H9 (cell line): Measurements from ENCODE around the gene SRCAP. TPM values are rescaled to one million over a fixed set of nuclear protein-coding genes. Genes with fewer than 3 reads are reported as not detected.

Experiments
- DNase-seq: peaks from one replicate; pipeline ENCODE4 v3.0.0-alpha.2; 2017
- H2AFZ ChIP-seq: one replicate; pipeline ENCODE4 v1.6.1; 2013; ENCODE audit warnings: mild to moderate bottlenecking, low read length, control low read depth, moderate library complexity
- H2AK5ac ChIP-seq: 2 replicates; pipeline ENCODE4 v1.6.1; 2013; ENCODE audit warnings: low read length, control low read depth, mixed read lengths; ENCODE audit not compliant: insufficient read length
- H2BK120ac ChIP-seq: one replicate; pipeline ENCODE4 v1.6.1; 2013; ENCODE audit warnings: low read depth, mild to moderate bottlenecking, low read length, control low read depth, inconsistent platforms; ENCODE audit not compliant: poor library complexity, severe bottlenecking
- H2BK12ac ChIP-seq: 2 replicates; pipeline ENCODE4 v1.6.1; 2013; ENCODE audit warnings: low read length, control low read depth, mixed read lengths, low read depth; ENCODE audit not compliant: insufficient read length
- H2BK15ac ChIP-seq: 2 replicates; pipeline ENCODE4 v1.6.1; 2013; ENCODE audit warnings: low read depth, low read length, control low read depth
- H2BK20ac ChIP-seq: one replicate; pipeline ENCODE4 v1.6.1; 2013; ENCODE audit warnings: low read depth, mild to moderate bottlenecking, low read length, control low read depth, inconsistent platforms; ENCODE audit not compliant: poor library complexity, severe bottlenecking
- H2BK5ac ChIP-seq: 2 replicates; pipeline ENCODE4 v1.6.1; 2013; ENCODE audit warnings: low read length, control low read depth, mixed read lengths; ENCODE audit not compliant: insufficient read length
- H3K14ac ChIP-seq: 2 replicates; pipeline ENCODE4 v1.6.1; 2013; ENCODE audit warnings: low read length, control low read depth; ENCODE audit not compliant: insufficient read depth
- H3K18ac ChIP-seq: 2 replicates; pipeline ENCODE4 v1.6.1; 2013; ENCODE audit warnings: low read depth, mild to moderate bottlenecking, mixed read lengths, low read length, control low read depth; ENCODE audit not compliant: insufficient read length
- H3K23ac ChIP-seq: 2 replicates; pipeline ENCODE4 v1.6.1; 2013; ENCODE audit warnings: low read length, control low read depth, mixed read lengths, low read depth; ENCODE audit not compliant: insufficient read length
- H3K23me2 ChIP-seq: 2 replicates; pipeline ENCODE4 v1.6.1; 2013; ENCODE audit warnings: low read depth, mild to moderate bottlenecking, mixed read lengths, low read length, control low read depth; ENCODE audit not compliant: insufficient read length, poor library complexity, severe bottlenecking
- H3K27ac ChIP-seq: 2 replicates; pipeline ENCODE4 v1.5.1; 2013; ENCODE audit warnings: low read length, control low read depth, mixed read lengths, low read depth; ENCODE audit not compliant: insufficient read length
- H3K27me3 ChIP-seq: 2 replicates; pipeline ENCODE4 v1.6.1; 2013; ENCODE audit warnings: low read length, control low read depth, inconsistent platforms; ENCODE audit not compliant: insufficient read depth
- H3K4ac ChIP-seq: 2 replicates; pipeline ENCODE4 v1.6.1; 2013; ENCODE audit warnings: low read depth, mild to moderate bottlenecking, control low read depth, inconsistent platforms, low read length, moderate library complexity
- H3K4me1 ChIP-seq: 2 replicates; pipeline ENCODE4 v1.6.1; 2013; ENCODE audit warnings: low read length, control low read depth, inconsistent platforms; ENCODE audit not compliant: insufficient read depth
- H3K4me2 ChIP-seq: 2 replicates; pipeline ENCODE4 v1.6.1; 2013; ENCODE audit warnings: low read length, control low read depth, mixed read lengths; ENCODE audit not compliant: insufficient read length, insufficient read depth
- H3K56ac ChIP-seq: 2 replicates; pipeline ENCODE4 v1.6.1; 2013; ENCODE audit warnings: low read depth, mild to moderate bottlenecking, mixed read lengths, low read length, control low read depth; ENCODE audit not compliant: insufficient read length
- H3K79me1 ChIP-seq: 2 replicates; pipeline ENCODE4 v1.6.1; 2013; ENCODE audit warnings: low read depth, mild to moderate bottlenecking, moderate library complexity, low read length, control low read depth, inconsistent platforms; ENCODE audit not compliant: insufficient read depth, poor library complexity, severe bottlenecking
- H3K79me2 ChIP-seq: 2 replicates; pipeline ENCODE4 v1.6.1; 2013; ENCODE audit warnings: low read length, control low read depth, inconsistent platforms; ENCODE audit not compliant: insufficient read depth
- H3K9ac ChIP-seq: 2 replicates; pipeline ENCODE4 v1.6.1; 2013; ENCODE audit warnings: low read length, control low read depth, mixed read lengths; ENCODE audit not compliant: insufficient read length; ENCODE audit errors: extremely low read depth
- H3K9me3 ChIP-seq: one replicate; pipeline ENCODE4 v1.6.1; 2013; ENCODE audit warnings: low read depth, low read length, inconsistent platforms; ENCODE audit not compliant: control insufficient read depth
- H3T11ph ChIP-seq: one replicate; pipeline ENCODE4 v1.6.1; 2013; ENCODE audit warnings: mild to moderate bottlenecking, low read length, control low read depth, inconsistent platforms
- H4K20me1 ChIP-seq: one replicate; pipeline ENCODE4 v1.6.1; 2013; ENCODE audit not compliant: control insufficient read depth, insufficient read length, insufficient read depth
- H4K5ac ChIP-seq: 2 replicates; pipeline ENCODE4 v1.6.1; 2013; ENCODE audit warnings: low read depth, mild to moderate bottlenecking, mixed read lengths, low read length, control low read depth; ENCODE audit not compliant: insufficient read length
- H4K8ac ChIP-seq: replicated peaks from 2 replicates; pipeline ENCODE4 v1.6.1; 2013; ENCODE audit warnings: low read length, control low read depth, mixed read lengths, low read depth; ENCODE audit not compliant: insufficient read length
- H4K91ac ChIP-seq: 2 replicates; pipeline ENCODE4 v1.6.1; 2013; ENCODE audit warnings: low read depth, mild to moderate bottlenecking, moderate library complexity, mixed read lengths, low read length, control low read depth; ENCODE audit not compliant: insufficient read length
- H3K27ac Mint-ChIP-seq, 3 experiments: 2 replicates in 2 of 3; 3 replicates in 1 of 3; pipeline ENCODE4 v1.8.0; 2020 to 2021; ENCODE audit warnings: mixed read lengths in 3 of 3, mild to moderate bottlenecking in 1 of 3, moderate library complexity in 1 of 3
- H3K27me3 Mint-ChIP-seq: 2 replicates; pipeline ENCODE4 v1.8.0; 2021; ENCODE audit warnings: low read depth, mild to moderate bottlenecking, moderate library complexity, mixed read lengths
- H3K36me3 Mint-ChIP-seq, 3 experiments: 2 replicates in 2 of 3; 3 replicates in 1 of 3; pipeline ENCODE4 v1.8.0; 2020 to 2021; ENCODE audit warnings: low read depth in 3 of 3, mixed read lengths in 3 of 3; ENCODE audit not compliant: insufficient read depth in 1 of 3
- H3K4me1 Mint-ChIP-seq, 2 experiments: 2 replicates each; pipeline ENCODE4 v1.8.0; 2020; ENCODE audit warnings: mixed read lengths in 2 of 2
- H3K4me3 Mint-ChIP-seq, 2 experiments: 2 replicates in 1 of 2; 3 replicates in 1 of 2; pipeline ENCODE4 v1.8.0; 2020 to 2021; ENCODE audit warnings: mild to moderate bottlenecking in 2 of 2, mixed read lengths in 2 of 2, moderate library complexity in 1 of 2
- H3K9me3 Mint-ChIP-seq, 2 experiments: 2 replicates in 1 of 2; 3 replicates in 1 of 2; pipeline ENCODE4 v1.8.0; 2020; ENCODE audit warnings: mild to moderate bottlenecking in 2 of 2, mixed read lengths in 2 of 2, moderate library complexity in 1 of 2
- WGBS: extraction: QIAGEN DNeasy Blood & Tissue Kit; methylation state at CpG from one replicate; pipeline ENCODE4 v1.1.7; 2013; ENCODE audit warnings: missing lambda C conversion rate, low lambda C conversion rate, mixed read lengths; ENCODE audit not compliant: insufficient read length; ENCODE audit errors: extremely low coverage; 5-methylcytosine and 5-hydroxymethylcytosine counted together
- total RNA-seq: library from RNA; stranded (reverse); gene quantifications from 2 replicates; pipeline ENCODE4 v1.2.1, GENCODE V29; 2021
- TF ChIP-seq, protein P1 (sequence below): fragments of 200-600 bp; sonication (generic); conservative IDR thresholded peaks from 3 replicates; pipeline ENCODE4 v1.8.0; 2021; ENCODE audit warnings: antibody characterized with exemption, mild to moderate bottlenecking

The SRCAP gene
- total RNA-seq, 1 experiment from 2014 or later: 63.1 TPM

DNA sequence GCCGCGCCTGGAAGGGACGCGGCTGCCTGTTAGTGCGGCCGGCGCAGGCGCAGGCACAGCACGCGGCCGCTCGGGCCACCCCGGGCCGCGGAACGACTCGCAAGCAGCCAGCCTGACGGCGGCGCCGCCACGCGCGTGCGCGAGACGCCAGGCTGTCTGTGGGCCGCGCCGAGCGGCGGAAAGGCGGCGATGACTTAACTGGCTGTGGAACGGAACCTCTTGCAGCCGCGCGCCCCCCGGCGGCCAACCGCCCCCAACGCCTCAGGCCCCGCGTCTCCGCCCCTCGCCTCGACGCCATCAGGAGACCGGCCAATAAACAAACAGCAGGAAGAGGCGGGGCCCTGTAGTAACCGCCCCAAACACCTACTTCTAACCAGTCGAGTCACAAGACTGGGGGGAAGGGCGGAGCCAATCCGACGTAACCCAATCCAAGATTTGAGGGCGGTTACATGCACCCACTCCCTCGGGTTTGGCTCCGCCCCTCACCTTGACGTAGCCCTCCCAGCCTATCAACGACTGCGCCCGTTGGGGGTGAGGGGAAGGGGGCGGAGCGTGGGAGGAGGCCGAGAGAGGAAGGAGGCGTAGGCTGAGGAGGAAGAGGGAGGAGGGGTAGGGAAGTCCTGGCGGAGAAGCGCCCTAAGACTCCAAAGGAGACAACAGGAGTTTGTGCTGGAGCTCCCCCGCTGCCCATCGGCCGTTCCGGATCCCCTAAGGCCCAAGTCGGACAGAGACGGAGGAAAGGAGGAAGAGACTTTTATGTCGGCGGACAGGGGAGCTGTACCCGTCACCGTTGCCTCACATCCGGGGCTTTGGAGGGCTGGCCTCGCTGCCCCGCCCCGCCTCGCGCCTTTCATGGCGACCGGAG, 40.9 kb upstream of the SRCAP start, which contains the start of gene FBRS:
FBRS (plus strand) TSS at position 566 of the 865 bp plus-strand sequence. CDS start 1,088 bp downstream, outside the sequence.
- Mint-ChIP-seq H3K36me3 (peaks cover 5 to 43% (median 38%) of the 10 kb centered on the region in 3 experiments; a peak in 6 of 7 replicates), H3K27ac (peak within 1 kb of the TSS; percentile 99 to 100 (median 100)), H3K4me1 (peaks cover 5 to 12% of the 10 kb centered on the region in 2 experiments), H3K9me3 (no peaks in the 10 kb centered on the region), H3K27me3 (peaks cover 43% of the 10 kb centered on the region), H3K4me3 (peak within 1 kb of the TSS; percentile 96 to 99)
- no peaks in the 10 kb centered on the region for H3K9me3 ChIP-seq
- H2BK15ac ChIP-seq: no peak within 1 kb of the TSS
- H3K18ac ChIP-seq: peak within 1 kb of the TSS; percentile 92
- H3K27ac ChIP-seq: peak within 1 kb of the TSS; percentile 29
- H2AK5ac ChIP-seq: no peak within 1 kb of the TSS
- H3K9ac ChIP-seq: peak within 1 kb of the TSS; percentile 76
- DNase-seq: peak; percentile 100
- H3K79me2 ChIP-seq: no peaks in the 10 kb centered on the region
- no peak within 1 kb of the TSS for H3T11ph ChIP-seq
- TF ChIP-seq, protein P1, sequence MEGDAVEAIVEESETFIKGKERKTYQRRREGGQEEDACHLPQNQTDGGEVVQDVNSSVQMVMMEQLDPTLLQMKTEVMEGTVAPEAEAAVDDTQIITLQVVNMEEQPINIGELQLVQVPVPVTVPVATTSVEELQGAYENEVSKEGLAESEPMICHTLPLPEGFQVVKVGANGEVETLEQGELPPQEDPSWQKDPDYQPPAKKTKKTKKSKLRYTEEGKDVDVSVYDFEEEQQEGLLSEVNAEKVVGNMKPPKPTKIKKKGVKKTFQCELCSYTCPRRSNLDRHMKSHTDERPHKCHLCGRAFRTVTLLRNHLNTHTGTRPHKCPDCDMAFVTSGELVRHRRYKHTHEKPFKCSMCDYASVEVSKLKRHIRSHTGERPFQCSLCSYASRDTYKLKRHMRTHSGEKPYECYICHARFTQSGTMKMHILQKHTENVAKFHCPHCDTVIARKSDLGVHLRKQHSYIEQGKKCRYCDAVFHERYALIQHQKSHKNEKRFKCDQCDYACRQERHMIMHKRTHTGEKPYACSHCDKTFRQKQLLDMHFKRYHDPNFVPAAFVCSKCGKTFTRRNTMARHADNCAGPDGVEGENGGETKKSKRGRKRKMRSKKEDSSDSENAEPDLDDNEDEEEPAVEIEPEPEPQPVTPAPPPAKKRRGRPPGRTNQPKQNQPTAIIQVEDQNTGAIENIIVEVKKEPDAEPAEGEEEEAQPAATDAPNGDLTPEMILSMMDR: peak; percentile 90
- H3K56ac ChIP-seq: no peak within 1 kb of the TSS
- no peak within 1 kb of the TSS for H2BK5ac ChIP-seq
- no CpG with 5 or more reads among the region's 86 CpGs for WGBS
- H2BK12ac ChIP-seq: no peak within 1 kb of the TSS
- no peaks in the 10 kb centered on the region for H3K23me2 ChIP-seq
- no peaks in the 10 kb centered on the region for H3K4me1 ChIP-seq
- H4K91ac ChIP-seq: no peak within 1 kb of the TSS
- H3K4me2 ChIP-seq: peak within 1 kb of the TSS; percentile 69
- H2AFZ ChIP-seq: no peak within 1 kb of the TSS
- no peaks in the 10 kb centered on the region for H4K20me1 ChIP-seq
- no peak within 1 kb of the TSS for H4K5ac ChIP-seq
- H3K27me3 ChIP-seq: peaks cover 6% of the 10 kb centered on the region; the same call in 1 of the 2 replicates
- H2BK120ac ChIP-seq: no peak within 1 kb of the TSS
- no peak within 1 kb of the TSS for H3K4ac ChIP-seq
- no peaks in the 10 kb centered on the region for H3K79me1 ChIP-seq
- H2BK20ac ChIP-seq: no peak within 1 kb of the TSS
- H4K8ac ChIP-seq: no peak within 1 kb of the TSS
- H3K14ac ChIP-seq: peak within 1 kb of the TSS; percentile 83
- no peak within 1 kb of the TSS for H3K23ac ChIP-seq
